UCSD-AML1 (cell line): ENCODE measurements around the gene GLIS1.

Source experiments
- DNase-seq: peaks from one replicate; lab custom pipeline; 2025; ENCODE audit not compliant: unreplicated experiment; lab: John Stamatoyannopoulos, UW

The GLIS1 gene

DNA sequence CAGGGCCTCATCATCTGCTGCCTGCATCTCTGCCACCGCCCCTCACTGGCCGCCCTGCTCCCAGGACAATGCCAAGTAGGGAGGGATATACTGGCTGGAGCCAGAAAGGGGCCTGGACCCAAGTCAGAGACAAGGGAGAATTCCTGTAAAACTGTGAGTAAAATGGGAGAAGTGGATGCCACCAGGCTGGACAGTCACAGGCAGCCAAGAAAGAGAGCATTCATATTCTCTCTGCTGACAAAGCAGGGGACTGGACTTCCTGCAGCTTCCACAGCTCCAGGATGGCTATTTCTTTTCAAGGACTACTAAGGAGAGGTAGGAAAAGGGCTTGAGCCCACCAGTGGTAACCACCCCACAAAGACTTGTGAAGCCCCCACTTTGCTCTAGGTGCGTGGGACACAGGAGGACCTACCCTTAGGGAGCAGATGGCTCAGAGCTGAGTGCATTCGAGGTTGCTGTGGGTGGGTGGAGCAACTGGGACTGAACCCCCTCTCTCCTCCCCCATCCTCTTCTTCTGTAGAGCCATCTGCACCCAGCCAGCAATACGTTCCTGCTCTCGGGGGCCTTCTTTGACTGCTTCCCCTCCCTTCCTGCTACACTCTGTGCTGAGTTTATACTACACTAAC, 57.5 kb downstream of the GLIS1 start:
- DNase-seq = no peak

DNA sequence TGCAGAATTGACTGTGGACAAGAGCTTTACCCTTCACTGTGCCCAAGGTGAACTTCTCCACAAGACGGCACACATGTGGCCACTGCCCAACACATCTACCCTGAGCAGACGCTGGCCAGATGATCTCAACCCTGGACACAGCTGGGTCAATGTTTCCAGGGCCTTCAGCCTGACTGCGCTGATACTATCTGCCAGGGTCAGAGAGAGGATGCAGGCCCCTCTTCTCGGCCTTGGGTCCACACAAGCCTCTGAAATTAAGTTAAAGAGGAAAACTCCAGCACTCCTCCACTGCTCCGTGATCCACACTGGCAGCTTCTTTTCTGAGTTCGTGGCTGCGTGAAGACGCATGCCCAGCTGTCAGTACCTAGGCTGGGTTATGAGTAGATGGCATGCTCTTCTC, 58.1 kb downstream of the GLIS1 start:
- DNase-seq = no peak

DNA sequence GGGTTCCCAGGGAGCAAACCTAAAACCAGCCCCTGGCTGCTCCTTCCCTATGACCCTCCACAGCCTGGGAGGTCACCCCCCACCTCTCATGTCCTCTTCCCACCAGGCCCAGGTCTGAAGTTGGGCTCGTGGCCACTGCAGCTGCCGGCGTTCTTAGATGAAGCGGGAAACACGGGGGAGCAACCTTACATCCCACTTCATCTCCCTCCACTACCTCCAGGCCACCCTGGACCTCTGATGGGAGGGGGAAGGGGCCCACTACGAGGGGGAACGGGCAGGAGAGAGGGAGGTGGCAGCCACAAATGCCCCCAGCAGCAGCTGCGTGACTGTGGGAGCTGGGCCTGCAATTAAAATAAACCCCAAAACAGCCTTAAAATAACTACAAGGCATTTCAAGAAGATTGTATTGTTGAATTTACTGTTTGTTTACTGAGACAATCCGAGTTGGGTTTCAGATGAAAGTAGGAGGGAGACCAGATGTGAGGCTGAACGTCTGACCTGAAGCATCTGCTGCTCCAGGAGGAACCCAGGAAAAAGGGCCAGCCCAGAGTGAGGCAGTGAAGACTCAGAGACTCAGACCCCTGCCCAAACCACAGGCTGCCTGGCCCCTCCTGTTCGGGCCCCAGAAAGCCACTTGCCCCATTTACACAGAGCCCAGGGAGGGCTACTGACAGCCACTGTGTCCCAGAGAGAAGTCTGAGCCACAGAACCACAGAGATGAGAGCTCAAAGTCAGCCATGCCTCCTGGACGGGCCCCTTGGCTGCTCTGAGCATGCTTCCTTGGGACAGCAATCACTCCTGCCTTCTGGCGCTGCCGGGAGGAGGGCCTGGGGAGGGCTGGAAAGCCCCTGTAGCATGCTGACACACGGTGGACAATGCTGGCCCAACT, 59.8 kb downstream of the GLIS1 start:
- DNase-seq = no peak

DNA sequence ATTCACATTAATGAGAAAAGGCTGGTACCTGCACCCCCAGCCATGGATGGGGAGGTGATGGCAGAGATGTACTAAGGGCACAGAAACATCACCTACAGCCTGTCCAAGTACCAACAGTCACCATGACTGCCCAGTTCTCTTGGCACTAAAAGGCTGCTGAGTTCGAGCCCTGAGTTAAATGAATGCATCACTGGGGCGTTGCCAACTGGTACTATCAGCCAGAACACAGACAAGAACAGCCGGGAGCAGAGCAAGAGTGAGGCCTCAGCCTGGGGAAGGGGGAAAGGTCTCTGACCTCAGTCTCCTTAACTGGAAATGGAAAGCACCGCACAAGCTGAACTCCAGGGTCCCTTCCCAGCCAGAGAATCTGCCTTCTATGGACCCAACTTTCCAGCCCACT, 60.5 kb downstream of the GLIS1 start:
- DNase-seq = no peak

DNA sequence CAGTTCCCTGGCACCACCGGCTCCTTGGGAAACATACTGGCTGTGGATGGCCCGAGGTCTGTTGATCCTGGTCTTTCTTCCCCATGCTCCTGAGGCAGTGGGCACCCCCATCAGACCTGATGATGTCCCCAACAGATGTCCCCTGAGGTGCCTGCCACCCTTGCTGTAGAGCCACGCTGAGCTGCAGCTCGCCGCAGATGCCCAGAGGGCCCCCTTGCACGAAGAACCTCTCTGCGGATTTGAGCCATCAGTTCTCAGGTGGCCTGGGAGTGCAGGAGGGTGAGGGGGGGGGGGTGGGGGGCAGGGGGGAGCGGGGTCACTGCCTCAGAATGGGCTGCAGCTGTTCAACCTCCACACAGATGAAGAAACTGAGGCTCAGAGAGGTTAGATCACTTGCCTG, 60.9 kb downstream of the GLIS1 start:
- no peak for DNase-seq

DNA sequence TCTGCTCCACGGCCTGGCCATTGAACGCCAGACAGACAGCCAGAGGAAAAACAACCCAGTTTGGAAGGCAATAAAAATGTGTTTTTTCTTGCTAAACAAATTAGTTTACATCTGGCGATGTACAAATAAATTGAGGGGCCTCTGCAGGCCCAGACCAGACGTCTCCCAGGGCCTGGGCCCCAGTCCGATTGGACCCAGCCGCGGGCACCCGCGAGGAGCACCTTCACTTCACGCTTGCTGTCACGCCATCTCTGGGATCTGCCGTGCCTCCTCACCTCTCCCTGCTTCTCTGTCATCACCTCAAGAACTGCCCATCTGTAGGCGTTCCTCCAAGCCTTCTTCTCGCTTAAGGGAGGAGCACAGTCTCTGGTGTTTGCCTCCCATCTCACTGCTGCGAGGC, 61.5 kb downstream of the GLIS1 start:
- no peak for DNase-seq

DNA sequence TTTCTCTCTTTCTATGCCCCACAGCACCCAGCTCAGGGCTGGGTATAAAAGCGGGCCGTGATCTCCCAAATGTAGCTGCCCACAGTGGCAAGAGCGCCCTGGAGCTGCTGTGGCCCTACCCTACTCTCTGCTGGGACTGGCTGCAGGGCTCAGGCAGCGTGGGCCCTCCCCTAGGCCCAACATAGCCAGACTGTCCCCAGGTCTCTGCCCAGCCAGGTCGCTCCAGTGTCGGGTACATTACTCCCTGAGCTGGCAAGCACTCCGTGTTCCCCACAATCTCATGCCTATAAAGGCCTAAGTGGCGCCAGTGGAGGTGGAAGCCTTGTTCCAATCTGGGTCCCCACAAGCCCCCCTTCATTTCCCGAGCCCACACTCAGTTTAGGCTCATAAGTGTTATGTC, 66.2 kb downstream of the GLIS1 start:
- no peak for DNase-seq

DNA sequence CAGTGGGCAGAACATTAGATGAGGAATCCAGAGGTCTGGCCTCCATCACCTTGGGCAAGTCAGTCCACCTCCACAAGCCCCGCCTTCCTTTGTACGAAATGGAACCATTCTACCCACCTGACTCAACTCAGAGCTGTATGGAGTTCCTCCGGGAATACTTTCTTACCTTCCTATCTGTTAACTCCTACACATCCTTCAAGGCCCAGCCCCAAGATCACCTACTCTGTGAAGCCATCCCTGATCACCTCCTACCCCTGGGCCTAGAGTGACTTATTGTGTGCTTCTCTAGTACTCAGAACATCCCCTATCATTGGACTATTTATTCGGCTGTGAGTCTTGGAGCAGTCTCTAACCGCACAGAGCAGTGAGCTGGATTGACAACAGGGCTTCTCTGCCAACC, 66.7 kb downstream of the GLIS1 start:
- no peak for DNase-seq

DNA sequence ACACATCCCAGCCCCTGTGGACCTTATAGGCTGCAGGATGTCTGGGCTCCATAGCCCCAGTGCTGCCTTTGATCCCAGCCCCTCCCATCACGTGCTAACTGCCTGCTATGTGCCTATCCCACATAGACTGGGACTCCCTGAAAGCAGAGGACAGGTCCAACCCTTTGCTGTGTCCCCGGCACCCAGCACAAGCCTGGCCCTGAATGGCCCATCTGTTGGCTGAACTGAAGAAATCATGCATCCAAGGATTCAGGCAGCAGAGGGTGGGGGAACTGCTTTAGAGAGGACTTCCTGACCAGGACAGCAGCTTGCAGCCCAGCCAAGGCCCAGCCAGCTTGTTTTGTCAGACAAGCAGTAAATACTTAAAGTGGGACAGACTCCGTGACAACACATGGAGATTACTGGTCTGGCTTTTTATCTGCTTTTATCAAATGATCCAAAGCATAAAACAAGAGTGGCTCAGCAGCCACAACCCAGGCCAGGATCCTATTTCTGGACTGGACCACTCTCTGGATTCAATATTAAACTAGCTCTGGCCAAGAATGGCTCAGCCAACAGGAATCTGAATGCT, 69.3 kb downstream of the GLIS1 start:
- DNase-seq = no peak

DNA sequence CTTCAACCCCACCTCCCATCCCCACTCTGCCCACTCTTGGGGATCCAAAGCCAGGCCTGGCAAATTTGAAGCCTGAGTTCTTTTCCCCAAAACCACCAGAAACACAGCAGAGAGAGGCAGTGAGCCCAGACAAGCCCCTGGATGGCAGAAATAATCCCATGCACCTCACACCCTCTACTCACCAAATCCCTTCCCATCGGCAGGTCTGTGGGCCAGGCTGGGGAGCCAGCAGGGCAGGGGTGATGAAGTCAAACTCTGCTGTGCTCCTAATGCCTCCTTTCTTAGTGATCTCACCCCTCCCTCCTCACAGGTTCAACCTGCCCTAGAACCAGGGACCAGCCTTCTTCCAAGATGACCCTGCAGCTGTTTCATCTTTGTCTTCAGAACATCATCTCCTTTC, 72.4 kb downstream of the GLIS1 start:
- DNase-seq = no peak

DNA sequence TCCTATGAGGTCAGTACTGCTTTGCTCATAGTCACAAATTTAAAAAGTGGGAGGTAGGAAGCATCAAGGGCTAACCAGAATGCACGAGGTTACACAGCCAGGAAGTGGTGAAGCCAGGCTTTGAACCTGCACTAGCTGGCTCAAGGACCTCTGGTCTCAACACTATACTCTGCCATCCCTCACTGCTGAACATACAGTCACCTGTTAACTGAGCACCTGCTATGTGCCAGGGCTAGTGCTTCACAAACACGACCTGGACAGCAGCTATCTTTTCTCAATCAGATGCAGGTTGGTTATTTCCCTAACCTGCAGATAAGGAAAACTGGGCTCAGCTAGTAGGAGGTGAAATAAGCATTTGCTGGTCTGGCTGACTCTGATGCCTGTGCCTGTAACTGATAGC, 73.0 kb downstream of the GLIS1 start:
- no peak for DNase-seq

DNA sequence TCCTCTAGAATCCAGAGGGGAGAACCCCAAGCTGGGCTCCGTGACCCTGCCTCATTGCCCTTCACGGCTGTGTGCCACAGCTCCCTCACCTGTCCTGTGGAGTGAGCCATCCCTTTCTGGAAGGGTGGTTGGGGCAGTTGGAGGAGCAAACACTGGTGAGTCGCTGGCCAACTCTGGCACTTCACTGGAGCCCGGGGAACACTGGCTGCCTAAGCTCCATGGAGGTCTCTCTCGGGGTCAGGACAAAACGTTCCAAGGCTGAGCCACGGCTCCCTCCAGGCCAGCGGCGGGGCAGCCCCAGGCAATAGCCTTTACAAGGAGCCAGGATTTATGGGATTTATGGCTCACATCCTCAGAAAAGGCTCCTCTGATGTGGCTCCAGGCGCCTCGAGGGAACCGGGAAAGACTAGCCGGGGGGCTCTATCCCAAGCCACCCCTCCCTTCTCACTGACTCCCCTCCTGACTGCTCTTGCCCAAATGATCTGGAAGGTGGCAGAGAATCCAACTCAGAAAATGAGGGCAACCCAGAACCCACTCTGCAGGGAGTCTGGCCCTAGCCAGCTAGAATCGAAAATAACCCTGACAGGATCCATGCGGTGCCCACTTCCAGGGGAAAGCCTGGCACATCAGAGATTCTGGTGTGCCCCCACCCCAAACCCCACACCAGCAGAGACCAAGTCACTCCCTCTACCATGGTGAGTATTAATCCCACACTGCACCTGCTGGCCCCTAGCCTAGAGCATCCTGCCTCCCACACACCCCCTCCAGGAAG, 75.2 kb downstream of the GLIS1 start:
- no peak for DNase-seq

DNA sequence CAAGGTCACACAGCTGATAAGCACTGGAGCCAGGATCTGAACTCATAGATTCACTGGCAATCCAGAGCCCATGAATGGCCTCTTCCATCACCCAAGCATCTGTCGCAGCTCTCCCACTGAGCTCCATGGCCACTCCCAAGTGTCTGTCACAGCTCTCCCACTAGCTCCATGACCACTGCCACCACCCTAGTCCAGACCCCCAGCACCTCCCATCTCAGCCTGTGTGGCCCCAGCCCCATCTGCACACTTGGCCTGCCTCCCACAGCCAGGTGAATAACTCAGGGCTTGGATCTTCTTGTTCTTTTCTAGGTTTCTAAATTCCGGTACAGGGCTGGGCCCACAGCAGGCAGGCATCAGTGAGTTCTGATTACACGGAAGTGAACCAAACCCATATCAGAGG, 76.0 kb downstream of the GLIS1 start:
- DNase-seq = no peak

DNA sequence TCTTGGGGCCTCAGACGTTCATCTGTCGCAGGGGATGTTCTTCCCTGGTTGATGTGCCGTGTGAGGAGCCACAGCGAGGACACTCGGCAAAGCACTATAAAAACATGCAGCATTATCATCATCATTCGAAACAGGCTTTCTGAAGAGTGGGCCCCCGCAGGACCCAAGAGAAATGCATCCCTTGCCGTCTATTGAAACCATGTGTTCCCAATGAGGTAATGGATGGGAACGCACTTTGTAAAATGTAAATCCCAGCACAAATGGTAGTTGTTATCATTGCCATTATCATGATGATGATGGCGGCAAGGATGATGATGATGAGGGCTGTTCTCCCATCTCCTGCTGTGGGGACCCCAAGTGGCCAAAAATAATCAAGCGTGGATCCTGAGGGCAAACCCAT, 76.8 kb downstream of the GLIS1 start:
- DNase-seq = no peak

DNA sequence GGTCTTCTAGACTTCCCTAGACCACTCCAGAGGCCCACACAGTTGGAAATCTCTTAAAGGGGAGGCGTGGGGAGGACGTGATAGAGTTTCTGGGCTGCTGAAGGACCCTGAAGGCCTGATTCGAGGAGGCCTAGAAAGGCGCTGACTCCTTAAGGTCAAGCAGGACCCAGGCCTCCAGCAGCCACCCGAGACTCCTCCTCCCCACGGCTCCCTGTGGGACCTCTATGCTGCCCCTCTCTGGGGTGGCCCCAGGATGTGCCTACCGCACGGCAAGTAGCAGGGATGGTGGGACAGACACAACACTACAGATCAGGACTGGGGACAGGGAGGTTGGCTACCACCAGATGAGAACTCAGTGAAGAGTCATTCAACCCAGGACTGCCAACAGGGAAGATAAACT, 77.5 kb downstream of the GLIS1 start:
- DNase-seq = no peak

DNA sequence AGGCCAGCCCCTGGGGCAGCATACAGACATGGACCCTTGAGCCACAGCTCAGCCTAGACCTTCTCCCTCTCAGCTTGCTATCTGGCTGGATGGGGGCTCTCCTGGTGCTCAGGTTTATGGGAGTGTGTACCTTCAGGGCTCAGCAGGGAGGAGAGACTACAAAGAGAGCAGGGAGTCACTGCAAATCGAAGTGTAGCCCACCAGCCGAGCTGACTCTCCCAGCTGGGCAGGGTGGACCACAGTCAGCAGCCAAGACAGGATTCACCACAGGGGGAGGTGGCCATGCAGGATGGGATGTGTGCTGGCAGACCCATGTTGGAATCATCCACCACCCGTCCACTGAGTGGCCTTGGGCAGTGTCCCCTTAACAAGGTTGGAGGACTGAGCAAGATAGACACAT, 78.3 kb downstream of the GLIS1 start:
- DNase-seq = no peak

DNA sequence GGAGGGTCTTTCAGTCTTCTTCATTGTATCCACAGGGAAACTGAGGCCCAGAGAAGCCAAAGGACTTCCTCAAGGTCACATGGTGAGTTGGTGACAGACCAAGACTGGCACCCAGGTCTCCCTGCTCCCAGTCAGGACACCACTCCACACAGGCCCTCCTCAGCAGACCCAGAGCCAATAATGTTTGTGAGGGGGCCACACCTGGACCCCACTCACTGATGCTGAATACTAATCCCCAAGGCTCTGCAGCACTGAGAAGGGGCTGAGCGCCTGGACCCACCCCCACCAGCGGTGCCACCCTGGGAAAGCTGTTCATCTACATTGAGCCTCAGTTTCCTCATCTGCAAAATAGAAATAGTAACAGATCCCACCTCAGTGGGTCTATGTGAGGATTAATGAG, 79.5 kb downstream of the GLIS1 start:
- no peak for DNase-seq

DNA sequence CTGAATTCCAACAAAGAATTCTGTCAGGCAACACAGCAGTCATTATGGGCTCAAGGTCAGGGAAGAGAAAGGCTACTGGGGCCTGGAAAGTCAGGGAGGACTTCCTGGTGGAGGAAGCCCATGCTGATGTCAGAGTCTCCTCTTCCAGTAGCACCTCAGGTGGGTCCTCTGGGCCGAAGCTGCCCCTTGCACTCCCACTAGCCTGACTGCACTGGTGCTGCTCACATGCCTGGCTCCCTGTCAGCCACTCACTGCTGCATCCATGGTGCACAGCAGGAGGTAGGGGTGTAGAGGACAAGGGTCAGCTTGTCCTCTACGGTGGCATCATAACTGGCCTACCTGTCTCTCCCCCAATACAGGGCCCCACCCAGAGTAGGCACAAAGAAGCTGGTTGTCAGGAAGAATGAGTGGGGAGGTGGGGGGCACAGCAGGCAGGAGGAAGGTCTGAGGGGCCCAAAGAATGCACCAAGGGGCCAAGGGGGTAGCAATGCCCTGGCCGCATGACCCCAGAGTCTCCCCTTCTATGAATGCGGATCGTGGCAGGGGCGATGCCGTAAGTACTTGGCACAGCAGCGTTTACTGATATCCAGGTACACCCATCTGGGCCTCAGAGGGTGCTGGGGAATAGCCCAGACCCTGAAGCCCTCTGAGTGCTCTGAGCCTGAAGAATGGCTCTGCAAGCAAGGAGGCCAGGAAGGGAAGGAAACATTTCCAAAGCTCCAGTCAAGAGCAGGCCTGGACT, 80.3 kb downstream of the GLIS1 start:
- no peak for DNase-seq

DNA sequence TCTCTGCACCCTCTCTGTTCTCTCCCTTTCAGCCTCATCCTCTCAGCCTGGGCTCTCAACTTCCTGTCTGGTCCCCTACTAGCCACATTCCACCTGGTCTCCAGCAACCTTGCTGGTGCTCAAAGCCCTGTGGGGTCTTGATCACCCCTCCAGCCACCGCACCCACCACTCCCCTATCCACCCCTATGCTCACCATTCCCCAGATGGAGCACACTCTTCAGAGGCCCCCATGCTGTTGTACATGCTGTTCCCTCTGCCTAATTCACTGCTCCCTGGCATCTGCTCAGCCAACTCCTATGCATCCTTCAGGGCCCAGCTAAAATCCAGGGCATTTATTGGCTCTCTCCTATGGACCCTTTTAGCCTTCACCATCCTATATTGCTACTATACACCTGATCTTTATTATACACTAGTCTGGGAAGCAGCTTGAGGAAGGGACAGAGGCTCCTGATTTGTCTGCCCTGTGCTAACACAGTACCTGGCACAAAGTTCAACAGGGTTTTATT, 81.0 kb downstream of the GLIS1 start:
- no peak for DNase-seq

DNA sequence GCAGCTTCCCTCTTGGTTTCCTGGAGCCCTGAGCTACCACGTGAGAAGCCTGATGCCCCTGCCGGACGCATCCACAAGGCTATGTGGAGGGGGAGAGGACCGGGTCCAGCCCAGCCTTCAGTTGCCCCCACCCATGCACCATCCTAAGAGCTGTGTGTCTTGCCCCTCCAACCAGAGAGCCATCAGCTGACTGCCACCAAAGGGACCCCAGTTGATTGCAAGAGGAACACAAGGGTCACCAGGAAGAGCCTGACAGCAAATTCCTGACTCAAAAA, 81.5 kb downstream of the GLIS1 start:
- DNase-seq = no peak
